GM19099 (cell line): ENCODE results near the gene MESD.

ENCODE experiments used
- POLR2A ChIP-seq: IDR thresholded peaks from 3 replicates; pipeline ENCODE4 v1.6.1; 2011; ENCODE audit warnings: low read depth; ENCODE audit not compliant: insufficient read length; ENCODE audit errors: extremely low read depth

The MESD gene

DNA sequence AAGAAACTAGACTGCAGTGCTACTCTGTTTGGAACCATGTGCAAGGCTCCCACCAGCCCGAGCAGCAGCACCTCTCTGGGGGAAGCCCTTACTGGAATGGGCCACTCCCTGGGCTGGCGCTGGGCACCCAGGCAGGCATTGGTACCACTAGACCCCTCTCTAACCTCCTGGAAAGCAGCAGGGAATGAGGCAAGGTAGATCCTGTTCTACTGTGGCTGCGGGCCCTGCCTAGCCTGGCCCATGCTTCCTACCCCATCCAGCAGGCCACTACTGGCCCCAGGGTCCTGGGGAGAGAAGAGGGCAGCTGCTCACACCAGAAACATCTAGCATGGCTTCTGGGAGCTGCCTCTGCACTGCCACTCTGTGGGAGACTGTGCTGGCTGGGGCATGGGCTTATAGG is 44.8 kb downstream of the MESD start:
- TF ChIP-seq POLR2A, result no peak

DNA sequence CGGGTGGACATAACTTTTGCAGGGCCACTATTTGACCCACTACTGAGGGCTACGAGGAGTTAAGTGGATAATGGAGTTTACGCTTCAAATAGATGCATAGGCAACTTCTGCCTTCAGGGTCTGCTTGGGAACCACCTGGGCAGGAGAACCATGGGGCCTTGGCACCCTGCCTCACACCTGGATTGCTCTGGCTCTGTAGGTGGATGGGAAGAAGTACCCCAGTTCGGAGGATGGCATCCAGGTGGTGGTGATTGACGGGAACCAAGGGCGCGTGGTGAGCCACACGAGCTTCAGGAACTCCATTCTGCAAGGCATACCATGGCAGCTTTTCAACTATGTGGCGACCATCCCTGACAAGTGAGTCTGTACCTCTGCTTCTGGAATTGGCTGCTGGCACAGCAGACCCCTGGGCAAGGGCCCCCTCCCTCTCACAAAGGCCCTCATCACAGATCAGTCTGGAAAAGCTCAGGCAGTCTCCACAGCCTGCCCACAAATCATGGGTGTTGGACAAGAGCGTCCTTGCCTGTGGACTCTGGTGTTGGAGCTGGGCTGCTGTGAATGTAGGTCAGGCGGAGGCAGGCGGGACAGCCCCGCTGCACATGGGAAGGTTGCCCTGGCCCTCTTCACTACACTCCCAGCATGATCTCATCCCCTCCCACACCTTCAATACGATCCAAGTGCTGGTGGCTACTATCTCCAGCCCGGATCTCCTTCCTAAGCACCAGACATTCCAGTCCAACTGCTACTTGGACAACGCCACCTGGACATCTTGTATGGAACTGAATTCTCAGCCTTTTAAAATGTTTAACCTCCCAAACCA is 46.7 kb downstream of the MESD start:
- TF ChIP-seq POLR2A, result no peak

DNA sequence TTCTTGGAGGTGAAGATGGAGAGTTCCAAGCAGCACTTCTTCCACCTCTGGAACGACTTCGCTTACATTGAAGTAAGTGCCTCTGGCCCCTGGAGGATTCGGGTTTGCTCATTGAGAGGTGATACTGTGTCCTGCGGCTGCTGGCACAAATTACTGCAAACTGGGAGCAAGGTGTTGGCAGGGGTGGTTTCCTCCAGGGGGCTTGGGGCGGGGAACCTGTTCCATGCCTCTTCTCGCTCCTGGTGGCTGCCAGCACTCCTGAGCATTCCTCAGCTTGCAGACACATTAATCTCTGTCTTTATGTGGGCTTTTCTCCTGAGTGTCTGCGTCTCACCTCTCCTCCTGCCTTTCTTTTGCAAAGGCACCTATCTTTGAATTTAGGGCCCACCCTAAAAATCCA is 47.4 kb downstream of the MESD start:
- TF ChIP-seq POLR2A, result no peak

DNA sequence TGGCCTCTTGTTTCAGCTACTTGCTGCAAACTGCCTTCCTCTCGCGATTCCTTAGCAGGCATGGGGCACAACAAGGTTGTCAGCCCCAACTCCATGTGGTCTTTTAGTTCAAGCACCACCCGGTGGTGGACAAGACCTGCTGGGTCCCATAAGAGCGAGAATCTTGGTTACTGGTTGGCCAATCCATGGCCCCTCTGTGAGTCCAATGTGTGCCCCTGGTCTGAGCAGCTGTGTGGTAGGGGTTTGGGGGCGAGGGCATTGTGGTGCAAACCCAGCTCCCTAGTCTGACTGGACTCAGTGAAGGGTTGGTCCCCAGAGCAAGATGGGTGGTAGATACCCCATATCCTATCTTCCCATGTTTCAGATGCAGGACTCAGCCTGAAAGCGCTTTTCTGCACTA is 48.8 kb downstream of the MESD start:
- TF ChIP-seq POLR2A, result no peak

DNA sequence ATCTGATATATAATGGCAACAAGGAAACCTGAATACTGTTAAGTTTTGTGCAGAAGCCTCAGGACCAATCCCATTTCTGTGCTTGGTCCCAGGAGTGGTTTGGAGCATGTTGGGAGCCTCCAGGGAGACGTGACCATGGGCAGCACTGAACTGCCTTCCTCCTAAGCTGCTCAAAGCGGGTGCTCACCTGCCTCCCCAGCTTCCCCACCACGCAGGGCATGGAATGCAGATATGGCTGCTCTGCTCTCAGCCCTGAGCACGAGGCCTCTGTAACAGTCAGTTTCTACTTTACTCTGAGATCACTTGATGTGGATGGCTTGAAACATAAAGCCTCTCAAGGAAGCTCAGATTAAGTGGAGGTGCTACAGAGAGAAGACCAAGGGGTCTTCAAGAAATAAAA is 49.3 kb downstream of the MESD start:
- no peak for TF ChIP-seq POLR2A

DNA sequence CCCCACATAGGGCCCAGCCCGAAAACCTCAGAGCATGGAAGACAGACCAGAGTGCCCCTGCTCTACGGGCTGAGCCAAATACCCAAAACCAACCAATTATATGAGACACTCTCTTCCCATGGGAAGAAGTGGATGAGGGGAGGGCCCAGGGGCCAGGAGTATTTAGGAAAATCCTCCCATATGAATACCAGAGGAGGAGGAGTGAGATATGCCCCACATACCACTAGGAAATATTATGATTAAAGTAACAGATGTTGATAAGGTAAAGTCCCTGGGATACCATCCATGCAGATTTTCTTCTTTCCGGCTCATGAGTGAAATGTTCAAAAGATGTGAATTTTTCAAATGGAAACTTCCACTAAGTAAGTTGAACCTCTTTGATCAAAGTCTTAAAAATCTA is 50.4 kb downstream of the MESD start:
- no peak for TF ChIP-seq POLR2A

DNA sequence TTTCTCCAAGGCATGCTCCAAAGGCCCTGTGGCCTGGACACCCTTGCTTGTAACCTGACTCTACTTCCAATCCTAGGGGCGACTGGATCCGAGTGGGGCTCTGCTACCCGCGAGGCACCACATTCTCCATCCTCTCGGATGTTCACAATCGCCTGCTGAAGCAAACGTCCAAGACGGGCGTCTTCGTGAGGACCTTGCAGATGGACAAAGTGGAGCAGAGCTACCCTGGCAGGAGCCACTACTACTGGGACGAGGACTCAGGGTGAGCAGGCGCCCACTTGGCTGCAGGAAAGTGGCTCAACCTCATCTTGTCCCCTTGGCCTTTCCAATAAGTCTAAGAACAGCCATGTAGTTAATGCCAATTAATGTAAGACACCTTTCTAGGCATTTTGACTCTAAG is 51.9 kb downstream of the MESD start:
- TF ChIP-seq POLR2A, result no peak

DNA sequence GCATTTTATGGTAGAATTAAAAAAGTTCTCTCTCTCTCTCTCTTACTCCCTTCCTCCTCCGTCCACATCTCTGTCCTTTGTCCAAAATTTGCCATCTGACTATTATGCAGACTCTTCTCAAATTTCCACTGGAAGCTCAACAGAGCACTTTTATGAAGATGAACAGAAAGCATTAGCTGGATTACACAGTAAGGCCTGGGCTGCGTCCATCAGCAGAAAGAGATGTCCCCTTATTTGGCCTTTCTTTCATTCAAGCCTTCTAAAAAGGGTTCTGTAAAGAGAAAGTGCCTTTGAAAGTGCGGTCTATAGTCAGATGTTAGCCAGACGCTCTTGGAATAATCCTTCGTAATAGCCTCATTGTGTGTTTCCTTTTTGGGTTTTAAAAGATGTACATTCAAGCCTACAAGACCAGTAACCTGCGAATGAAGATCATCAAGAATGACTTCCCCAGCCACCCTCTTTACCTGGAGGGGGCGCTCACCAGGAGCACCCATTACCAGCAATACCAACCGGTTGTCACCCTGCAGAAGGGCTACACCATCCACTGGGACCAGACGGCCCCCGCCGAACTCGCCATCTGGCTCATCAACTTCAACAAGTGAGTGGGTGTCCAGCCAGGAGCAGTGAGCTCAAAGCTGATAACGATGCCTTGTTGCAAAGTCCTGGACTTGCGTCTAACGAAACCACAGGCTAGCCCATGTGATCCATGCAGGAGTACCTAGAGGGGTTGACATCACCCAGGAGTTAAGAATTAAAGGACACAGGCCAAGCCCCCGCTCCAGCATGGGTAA is 53.1 kb downstream of the MESD start:
- no peak for TF ChIP-seq POLR2A

DNA sequence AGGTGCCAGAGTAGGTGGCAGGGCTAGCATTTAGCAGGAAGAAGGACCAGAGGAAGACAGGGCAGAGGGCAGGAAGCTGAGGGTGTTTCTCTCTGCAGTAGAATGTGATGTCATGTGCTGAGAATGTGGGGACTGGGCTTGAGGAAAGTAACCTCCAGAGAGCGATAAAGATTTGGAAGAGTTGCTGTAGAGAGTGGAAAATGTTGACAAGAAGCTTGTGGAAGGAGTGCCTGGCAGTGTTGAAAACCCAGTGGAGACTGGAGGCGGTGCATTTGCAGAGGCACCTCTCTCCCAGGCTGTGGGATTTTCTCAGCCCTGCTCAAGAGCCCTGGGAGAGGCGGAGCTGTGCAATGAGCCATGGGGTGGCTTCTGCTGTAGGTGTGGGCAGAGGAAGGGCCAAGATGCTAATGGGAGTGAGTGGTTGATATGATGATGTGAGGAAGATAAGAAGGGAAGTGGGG is 54.8 kb downstream of the MESD start:
- TF ChIP-seq POLR2A, result no peak

DNA sequence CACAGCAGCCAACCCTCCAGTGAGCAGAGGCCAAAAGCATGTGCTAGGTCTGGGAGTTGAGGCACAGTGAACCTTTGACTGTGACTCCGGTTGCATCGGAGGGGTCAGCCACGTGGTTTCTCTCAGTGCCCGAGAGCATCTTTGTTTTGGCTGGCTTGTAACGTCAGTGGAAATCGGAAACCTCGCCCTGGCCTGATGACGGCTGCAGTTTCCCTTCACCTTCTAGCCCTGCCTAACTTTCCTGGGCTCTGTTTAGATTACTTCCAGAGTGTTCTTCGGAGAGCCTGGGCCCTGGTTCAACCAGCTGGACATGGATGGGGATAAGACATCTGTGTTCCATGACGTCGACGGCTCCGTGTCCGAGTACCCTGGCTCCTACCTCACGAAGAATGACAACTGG is 56.6 kb downstream of the MESD start:
- TF ChIP-seq POLR2A, result no peak

DNA sequence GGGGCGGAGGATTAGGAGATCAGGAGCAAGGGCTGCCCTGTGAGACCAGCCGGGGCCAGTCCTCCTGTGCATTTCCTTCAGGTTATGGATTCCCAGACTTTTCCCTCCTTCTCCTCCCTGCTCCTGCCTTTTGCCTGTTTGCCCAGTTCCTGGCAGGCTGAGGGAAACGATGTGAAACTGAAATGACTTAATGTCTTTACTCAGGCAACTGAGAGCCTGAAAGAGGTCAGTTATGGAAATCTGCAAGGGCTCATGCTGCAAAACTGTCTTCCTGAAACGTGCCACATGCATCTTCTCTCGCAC is 57.2 kb downstream of the MESD start:
- no peak for TF ChIP-seq POLR2A

DNA sequence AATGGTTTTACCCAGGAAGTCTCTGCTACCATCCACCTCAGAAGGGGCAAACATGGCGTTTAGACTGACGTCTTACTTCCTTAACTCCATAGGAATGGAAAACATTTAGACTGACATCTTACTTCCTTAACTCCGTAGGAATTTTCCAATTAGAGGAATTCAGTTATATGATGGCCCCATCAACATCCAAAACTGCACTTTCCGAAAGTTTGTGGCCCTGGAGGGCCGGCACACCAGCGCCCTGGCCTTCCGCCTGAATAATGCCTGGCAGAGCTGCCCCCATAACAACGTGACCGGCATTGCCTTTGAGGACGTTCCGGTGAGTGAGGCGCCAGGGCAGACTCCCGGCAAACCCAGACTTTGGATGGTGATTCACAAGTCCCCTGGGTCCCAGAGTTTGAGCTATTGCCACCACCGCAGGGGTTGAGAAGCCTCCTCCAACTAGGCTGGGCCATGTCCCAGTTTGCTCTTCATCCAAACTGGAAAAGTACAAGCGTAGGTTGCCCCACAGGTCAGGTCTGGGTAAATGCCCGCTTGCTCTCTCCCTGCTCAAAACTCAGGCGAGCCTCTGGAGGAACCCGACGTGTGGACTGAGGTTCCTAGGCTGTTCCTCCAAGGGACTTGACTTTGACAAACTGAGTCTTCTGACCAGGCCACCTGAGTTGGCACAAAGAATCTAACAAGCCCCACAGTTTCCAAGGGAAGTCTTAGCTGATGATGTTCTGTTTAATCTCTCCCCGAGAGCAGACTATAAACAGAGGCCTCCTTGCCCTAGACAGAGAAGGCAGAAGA is 57.7 kb downstream of the MESD start:
- no peak for TF ChIP-seq POLR2A

DNA sequence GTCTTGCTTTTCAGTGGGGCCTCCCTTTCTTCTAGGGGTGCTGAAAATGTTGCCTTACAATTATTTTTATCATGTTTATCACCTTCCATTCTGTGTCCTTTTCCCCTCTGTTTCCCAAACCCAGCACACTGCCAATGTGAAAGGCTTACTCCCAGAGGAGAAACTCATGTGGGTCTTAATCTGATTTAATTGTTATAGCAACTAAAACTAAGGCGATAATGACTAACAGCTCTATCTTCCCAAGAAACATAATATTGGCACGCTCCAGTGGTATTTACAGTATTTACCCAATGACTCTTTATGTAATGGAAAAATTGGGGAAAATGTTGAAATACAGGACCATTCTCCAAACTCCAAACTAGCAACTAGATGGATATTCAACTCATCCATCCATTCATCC is 58.4 kb downstream of the MESD start:
- no peak for TF ChIP-seq POLR2A

DNA sequence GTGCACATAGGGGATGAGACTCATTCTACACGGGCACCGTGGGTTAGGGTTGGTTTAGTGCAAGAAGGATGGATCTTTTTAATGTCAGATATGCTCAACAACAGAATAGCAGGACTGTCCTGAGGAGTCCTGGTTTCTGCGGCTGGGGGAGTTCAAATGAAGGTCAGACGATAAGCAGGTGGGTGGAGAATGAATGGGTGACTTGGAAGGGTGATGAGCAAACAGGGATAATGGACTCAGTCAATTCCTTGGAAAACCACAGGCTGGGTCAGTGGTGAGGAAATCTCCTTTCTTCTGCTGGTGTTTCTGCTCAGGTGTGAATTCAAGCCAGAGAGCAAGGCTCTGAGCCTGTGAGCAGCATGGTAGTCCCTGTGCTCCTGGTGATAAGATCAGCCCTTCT is 59.9 kb downstream of the MESD start:
- TF ChIP-seq POLR2A, result no peak

DNA sequence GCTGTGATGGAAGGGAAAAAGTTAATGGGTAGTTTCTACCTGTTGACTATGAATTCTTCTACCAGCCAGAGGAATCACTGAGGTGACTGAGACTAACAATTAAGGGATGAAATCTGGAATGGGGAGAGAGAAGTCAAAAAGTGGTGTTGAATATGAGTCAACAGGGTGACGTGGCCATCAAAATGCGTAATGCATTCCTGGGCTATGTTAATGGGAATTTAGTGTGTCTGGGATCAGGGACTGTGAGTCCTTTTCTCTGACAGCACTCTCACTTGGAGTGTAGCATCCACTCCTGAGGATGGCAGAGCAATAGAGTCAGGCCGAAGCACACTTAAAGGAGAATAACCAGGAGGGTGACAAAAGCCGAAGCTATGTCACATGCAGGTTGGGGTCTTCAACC is 60.4 kb downstream of the MESD start:
- no peak for TF ChIP-seq POLR2A
